Neural progenitor cell (in vitro differentiated cells): ENCODE data around the gene PAM.

Experiments used
- EZH2 ChIP-seq: fragments of 200-600 bp; sonication (generic); IDR thresholded peaks from 2 replicates; pipeline ENCODE4 v1.6.1; 2017; ENCODE audit warnings: antibody characterized with exemption, mild to moderate bottlenecking, moderate library complexity
- TF ChIP-seq, protein P1 (sequence below): fragments of 200-600 bp; sonication (generic); IDR thresholded peaks from 2 replicates; pipeline ENCODE4 v1.5.1; 2017; ENCODE audit warnings: antibody characterized with exemption, mild to moderate bottlenecking

DNA sequence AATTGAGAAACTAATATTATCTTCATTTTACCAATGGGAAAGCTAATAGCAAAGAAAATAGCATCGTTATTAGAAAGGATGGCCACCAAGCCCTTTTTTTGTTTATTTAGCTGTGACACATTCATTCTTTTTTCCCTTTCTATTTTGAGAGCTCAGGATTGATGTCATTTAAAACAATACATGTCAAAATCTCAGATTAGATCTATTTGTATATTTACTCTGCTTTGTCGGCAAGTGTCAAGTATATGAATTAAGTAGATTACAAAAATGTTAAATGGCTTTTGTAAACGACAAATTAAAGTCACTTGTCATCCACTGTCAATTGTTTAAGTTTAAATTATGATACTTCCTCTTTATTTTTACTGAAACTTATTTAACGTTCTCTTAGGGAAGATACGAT lies 118.9 kb downstream of the PAM start:
- TF ChIP-seq, protein P1, sequence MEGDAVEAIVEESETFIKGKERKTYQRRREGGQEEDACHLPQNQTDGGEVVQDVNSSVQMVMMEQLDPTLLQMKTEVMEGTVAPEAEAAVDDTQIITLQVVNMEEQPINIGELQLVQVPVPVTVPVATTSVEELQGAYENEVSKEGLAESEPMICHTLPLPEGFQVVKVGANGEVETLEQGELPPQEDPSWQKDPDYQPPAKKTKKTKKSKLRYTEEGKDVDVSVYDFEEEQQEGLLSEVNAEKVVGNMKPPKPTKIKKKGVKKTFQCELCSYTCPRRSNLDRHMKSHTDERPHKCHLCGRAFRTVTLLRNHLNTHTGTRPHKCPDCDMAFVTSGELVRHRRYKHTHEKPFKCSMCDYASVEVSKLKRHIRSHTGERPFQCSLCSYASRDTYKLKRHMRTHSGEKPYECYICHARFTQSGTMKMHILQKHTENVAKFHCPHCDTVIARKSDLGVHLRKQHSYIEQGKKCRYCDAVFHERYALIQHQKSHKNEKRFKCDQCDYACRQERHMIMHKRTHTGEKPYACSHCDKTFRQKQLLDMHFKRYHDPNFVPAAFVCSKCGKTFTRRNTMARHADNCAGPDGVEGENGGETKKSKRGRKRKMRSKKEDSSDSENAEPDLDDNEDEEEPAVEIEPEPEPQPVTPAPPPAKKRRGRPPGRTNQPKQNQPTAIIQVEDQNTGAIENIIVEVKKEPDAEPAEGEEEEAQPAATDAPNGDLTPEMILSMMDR: no peak
- TF ChIP-seq EZH2: no peak
